Measurements from ENCODE around the gene AATF.

Gene AATF

DNA sequence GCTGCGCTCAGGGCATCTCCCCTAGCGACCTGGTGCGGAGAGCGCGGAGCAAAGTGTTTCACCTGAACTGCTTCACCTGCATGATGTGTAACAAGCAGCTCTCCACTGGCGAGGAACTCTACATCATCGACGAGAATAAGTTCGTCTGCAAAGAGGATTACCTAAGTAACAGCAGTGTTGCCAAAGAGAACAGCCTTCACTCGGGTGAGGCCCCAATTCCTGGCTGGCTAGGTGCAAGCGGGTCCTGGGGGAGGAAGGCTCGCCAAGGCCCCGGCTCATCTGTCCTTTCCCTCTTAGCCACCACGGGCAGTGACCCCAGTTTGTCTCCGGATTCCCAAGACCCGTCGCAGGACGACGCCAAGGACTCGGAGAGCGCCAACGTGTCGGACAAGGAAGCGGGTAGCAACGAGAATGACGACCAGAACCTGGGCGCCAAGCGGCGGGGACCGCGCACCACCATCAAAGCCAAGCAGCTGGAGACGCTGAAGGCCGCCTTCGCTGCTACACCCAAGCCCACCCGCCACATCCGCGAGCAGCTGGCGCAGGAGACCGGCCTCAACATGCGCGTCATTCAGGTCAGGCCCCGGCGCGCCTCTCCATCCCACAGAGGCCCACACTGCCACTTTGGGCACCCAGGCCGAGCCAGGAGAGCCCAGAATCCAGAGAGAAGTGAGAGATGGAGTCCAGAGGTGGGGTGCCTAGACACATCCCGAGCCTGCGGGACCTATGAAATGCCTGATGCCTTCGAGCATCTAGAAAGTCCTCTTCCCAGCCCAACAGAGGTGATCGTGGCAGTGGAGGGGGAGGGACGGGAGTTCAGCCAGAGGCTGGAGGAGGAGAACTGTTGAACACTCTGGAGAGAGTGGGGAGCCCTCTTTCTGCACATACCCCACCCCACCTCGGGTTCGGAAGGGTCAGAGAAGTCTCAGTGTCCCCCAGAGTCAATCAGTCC lies 8.2 kb upstream of the AATF start:
- POLR2A ChIA-PET, result no interaction called here
- no peak overlapping the region for H3K4me3 ChIP-seq (ENCODE audit: low read depth, low read length)
- no peak for DNase-seq (ENCODE audit: low read depth, low spot score)

DNA sequence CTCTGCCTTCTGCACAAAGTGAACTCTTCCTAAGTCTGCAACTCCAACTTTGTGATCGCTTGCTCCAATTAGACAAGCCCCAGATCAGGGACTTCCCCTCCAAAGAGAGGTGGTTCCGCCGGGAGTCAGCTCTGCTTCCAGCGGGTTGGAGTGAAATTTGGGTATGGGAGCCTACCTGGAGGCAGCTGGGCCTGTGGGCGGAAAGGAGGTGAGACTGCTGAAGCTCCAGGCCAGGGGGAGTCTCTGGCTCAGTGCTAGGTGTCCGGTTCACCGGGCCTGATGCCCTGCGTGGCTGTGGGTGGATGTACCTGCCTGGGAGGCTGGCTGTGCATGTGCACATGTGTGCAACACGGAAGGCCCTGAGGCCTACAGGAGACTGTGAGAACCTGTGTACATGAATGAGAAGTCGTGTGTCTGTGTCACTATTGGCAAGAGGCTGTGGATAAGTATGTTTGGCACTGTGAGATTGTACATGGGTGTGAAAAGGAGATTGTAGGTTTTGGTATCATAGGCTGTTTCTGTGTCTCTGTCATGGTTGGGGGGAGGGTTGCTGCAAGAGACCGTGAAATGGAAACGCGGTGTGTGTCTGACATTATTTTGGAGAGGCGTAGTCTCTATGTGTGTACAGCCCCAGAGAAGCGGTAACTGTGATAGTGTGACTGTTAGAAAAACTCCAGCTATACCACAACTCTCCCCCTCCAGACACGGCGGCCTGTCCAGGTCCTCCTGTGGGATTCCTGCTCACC lies 7.3 kb upstream of the AATF start:
- TF ChIP-seq, protein P1, sequence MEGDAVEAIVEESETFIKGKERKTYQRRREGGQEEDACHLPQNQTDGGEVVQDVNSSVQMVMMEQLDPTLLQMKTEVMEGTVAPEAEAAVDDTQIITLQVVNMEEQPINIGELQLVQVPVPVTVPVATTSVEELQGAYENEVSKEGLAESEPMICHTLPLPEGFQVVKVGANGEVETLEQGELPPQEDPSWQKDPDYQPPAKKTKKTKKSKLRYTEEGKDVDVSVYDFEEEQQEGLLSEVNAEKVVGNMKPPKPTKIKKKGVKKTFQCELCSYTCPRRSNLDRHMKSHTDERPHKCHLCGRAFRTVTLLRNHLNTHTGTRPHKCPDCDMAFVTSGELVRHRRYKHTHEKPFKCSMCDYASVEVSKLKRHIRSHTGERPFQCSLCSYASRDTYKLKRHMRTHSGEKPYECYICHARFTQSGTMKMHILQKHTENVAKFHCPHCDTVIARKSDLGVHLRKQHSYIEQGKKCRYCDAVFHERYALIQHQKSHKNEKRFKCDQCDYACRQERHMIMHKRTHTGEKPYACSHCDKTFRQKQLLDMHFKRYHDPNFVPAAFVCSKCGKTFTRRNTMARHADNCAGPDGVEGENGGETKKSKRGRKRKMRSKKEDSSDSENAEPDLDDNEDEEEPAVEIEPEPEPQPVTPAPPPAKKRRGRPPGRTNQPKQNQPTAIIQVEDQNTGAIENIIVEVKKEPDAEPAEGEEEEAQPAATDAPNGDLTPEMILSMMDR (IDR thresholded peaks at IDR 0.05; ENCODE audit: insufficient read depth, low read length, missing control alignments), result no peak
- ChIA-PET POLR2A (no interaction called here), CTCF (no interaction called here)

More for the DNA sequence above, 8.2 kb upstream of the AATF start:
- TF ChIP-seq, protein P1 (IDR thresholded peaks at IDR 0.05; ENCODE audit: insufficient read depth, low read length, missing control alignments), result no peak
- CTCF ChIA-PET, result no interaction called here

DNA sequence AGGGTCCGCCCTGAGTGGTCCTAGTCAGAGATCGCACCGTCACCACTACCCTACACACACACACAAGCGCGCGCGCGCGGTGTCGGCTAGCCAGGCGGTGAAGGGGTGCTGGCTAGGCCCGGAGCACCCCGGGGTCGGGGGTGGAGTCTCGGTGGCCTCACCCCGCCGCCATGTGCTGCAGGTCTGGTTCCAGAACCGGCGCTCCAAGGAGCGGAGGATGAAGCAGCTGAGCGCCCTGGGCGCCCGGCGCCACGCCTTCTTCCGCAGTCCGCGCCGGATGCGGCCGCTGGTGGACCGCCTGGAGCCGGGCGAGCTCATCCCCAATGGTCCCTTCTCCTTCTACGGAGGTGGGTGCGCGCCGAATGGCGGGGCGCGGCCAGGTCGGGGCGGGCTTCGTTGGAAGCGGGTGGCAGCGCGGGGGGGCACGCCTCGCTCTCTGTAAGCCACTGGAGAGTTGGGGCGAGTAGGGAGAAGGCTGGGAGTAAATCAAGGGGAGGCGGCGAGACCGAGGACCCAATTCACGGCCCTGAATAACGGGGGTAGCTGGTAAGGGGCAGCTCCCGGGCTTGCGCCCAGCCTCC lies 6.6 kb upstream of the AATF start:
- H3K4me3 ChIP-seq (ENCODE audit: low read depth, low read length), result no peak overlapping the region
- CTCF ChIA-PET, result no interaction called here
- DNase-seq (ENCODE audit: low read depth, low spot score), result no peak
- TF ChIP-seq, protein P1 (IDR thresholded peaks at IDR 0.05; ENCODE audit: insufficient read depth, low read length, missing control alignments), result no peak
- POLR2A ChIA-PET, result no interaction called here

More for the DNA sequence above, 7.3 kb upstream of the AATF start:
- no peak for DNase-seq (ENCODE audit: low read depth, low spot score)
- H3K4me3 ChIP-seq (ENCODE audit: low read depth, low read length), result no peak overlapping the region

DNA sequence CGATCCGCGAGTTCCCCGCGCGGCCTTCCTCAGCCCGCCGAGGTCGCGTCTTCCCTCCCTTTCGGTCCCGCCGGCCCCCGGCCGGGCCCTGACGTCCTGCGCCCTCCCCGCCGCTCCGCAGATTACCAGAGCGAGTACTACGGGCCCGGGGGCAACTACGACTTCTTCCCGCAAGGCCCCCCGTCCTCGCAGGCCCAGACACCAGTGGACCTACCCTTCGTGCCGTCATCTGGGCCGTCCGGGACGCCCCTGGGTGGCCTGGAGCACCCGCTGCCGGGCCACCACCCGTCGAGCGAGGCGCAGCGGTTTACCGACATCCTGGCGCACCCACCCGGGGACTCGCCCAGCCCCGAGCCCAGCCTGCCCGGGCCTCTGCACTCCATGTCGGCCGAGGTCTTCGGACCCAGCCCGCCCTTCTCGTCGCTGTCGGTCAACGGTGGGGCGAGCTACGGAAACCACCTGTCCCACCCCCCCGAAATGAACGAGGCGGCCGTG lies 6.1 kb upstream of the AATF start:
- CTCF ChIA-PET, result no interaction called here
- POLR2A ChIA-PET, result no interaction called here
- no peak overlapping the region for H3K4me3 ChIP-seq (ENCODE audit: low read depth, low read length)

DNA sequence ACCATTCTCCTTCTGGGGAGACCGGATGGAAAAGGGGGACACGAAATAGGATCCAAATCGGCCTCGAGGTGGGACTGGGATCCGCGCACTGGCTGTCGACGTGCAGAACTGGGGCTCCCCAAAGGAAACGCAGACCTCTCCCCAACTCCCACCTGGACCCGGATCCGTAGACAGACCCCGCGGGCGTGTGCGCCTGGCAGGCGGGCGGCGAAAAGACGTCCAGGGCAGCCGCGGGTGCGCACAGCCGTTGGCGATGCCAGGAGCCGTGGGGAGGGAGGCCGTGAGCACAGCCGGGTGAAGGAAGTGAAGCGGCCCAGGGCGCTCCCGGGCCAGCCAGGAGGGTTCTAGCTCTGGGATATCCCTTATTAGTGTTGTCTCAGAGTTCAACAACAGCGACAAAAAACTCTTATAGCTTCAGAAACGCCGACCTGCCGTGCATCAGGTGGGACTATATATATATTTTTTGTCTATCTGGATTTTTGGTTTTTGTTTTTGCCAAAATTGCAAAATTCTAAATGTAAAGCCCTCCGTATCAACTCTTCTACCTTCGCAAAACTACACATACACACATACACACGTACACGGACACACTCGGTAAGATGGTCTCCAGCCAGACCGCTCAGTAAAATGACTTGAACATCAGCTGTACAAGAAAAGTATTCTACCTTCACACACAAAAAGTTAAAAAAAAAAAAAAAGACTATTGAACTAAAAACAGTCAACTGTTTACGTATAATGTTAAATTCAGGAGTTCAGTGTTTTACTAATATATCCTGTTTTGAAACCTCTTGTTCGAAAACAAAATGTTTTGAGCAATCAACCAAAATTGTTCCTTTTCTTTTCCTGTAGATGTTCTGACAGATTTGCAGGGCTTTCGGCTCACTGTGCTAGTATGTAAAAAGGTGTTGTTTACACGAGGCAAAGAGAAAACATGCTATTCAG lies 5.2 kb upstream of the AATF start:
- no peak for DNase-seq (ENCODE audit: low read depth, low spot score)
- TF ChIP-seq, protein P1 (IDR thresholded peaks at IDR 0.05; ENCODE audit: insufficient read depth, low read length, missing control alignments), result no peak
- ChIA-PET POLR2A (no interaction called here), CTCF (interaction anchor here (1.4 kb wide), 1 partner anchor 341 kb away, joined by 4 read pairs; no protein-coding TSS in a partner anchor)
- H3K4me3 ChIP-seq (ENCODE audit: low read depth, low read length), result no peak overlapping the region

More for the DNA sequence above, 6.1 kb upstream of the AATF start:
- TF ChIP-seq, protein P1 (IDR thresholded peaks at IDR 0.05; ENCODE audit: insufficient read depth, low read length, missing control alignments), result no peak
- no peak for DNase-seq (ENCODE audit: low read depth, low spot score)

Measured in AG04449 (cell line).